HCT116 (cell line): ENCODE data around the gene RFTN1. TPM values are rescaled to one million over a fixed set of nuclear protein-coding genes. Genes with fewer than 3 reads are reported as not detected.

Experiments used
- ATAC-seq: fragments of 200-7000 bp; cut with Tn5 transposase; 2 replicates; pipeline ENCODE4 v1.9.1; 2020; ENCODE audit warnings: mild to moderate bottlenecking, moderate library complexity
- BruUV-seq: library from RNA; stranded (reverse); fragments of 400-500 nt; replicated peaks from 2 replicates; lab custom pipeline; 2021; lab: Mats Ljungman, UMichigan
- CTCF ChIA-PET: fragments of 300-600 bp; sonication (Branson Sonifier 250); formaldehyde crosslinking; loops from one replicate; lab custom pipeline; 2021; ENCODE audit warnings: antibody characterized with exemption; lab: Charles Lee
- POLR2A ChIA-PET: fragments of 300-600, 350-600 bp; sonication (Branson Sonifier 250); formaldehyde crosslinking; loops from one replicate; lab custom pipeline; 2021; ENCODE audit warnings: antibody characterized with exemption; lab: Charles Lee
- RAD21 ChIA-PET, 2 experiments: fragments of 300-600 bp; sonication (Branson Sonifier 250); formaldehyde crosslinking; loops; one replicate each; lab custom pipeline; 2023; ENCODE audit warnings: low total read pairs in 2 of 2; ENCODE audit not compliant: uncharacterized antibody in 2 of 2, unreplicated experiment in 2 of 2, low non-redundant PET in 1 of 2; lab: Charles Lee
- DNase-seq: peaks from one replicate; pipeline ENCODE4 v3.0.0-alpha.2; 2010; ENCODE audit warnings: low read depth, low spot score
- H2AFZ ChIP-seq: fragments of 200-600 bp; shearing (Covaris generic), sonication (generic); 2 replicates; pipeline ENCODE4 v1.6.1; 2017; ENCODE audit warnings: low read depth, mixed run types, mixed read lengths, antibody characterized with exemption, low read length; ENCODE audit not compliant: poor library complexity, severe bottlenecking
- H3K27ac ChIP-seq: 2 replicates; pipeline ENCODE4 v1.5.1; 2012; ENCODE audit warnings: low read depth, low read length
- H3K27me3 ChIP-seq: fragments of 200-600 bp; sonication (generic); 2 replicates; pipeline ENCODE4 v1.6.1; 2016; ENCODE audit warnings: mixed run types, low read length, mixed read lengths; ENCODE audit not compliant: insufficient read depth
- H3K36me3 ChIP-seq, 2 experiments: fragments of 200-500 bp in 1 of 2; fragments of 200-600 bp in 1 of 2; sonication (Bioruptor generic) in 1 of 2; sonication (generic) in 1 of 2; 2 replicates each; pipeline versions ENCODE4 v1.5.1 to v1.6.1; 2014 to 2016; ENCODE audit warnings: low read length in 2 of 2, inconsistent platforms in 1 of 2, mixed read lengths in 1 of 2, mixed run types in 1 of 2; ENCODE audit not compliant: insufficient read depth in 2 of 2, control insufficient read depth in 1 of 2
- H3K4me1 ChIP-seq, 2 experiments: fragments of 200-600 bp in 1 of 2; sonication (generic) in 1 of 2; 2 replicates each; pipeline versions ENCODE4 v1.5.1 to v1.6.1; 2012 to 2017; ENCODE audit warnings: low read length in 2 of 2, inconsistent platforms in 1 of 2, mild to moderate bottlenecking in 1 of 2, mixed read lengths in 1 of 2, mixed run types in 1 of 2, moderate library complexity in 1 of 2; ENCODE audit not compliant: insufficient read depth in 2 of 2, control insufficient read depth in 1 of 2
- H3K4me2 ChIP-seq: fragments of 200-600 bp; sonication (generic); 2 replicates; pipeline ENCODE4 v1.6.1; 2017; ENCODE audit warnings: mixed run types, low read length, mixed read lengths
- H3K4me3 ChIP-seq, 2 experiments: fragments of 200-600 bp in 1 of 2; sonication (generic) in 1 of 2; replicated peaks in 1 of 2; 2 replicates each; pipeline ENCODE4 v1.5.1; 2011 to 2016; ENCODE audit warnings: low read length in 2 of 2, control low read depth in 1 of 2, low read depth in 1 of 2, mild to moderate bottlenecking in 1 of 2, mixed read lengths in 1 of 2, mixed run types in 1 of 2
- H3K79me2 ChIP-seq: fragments of 200-600 bp; sonication (generic); 2 replicates; pipeline ENCODE4 v1.6.1; 2017; ENCODE audit warnings: mild to moderate bottlenecking, mixed run types, low read length, moderate library complexity, mixed read lengths; ENCODE audit not compliant: insufficient read depth
- H3K9ac ChIP-seq: fragments of 200-600 bp; sonication (generic); 2 replicates; pipeline ENCODE4 v1.6.1; 2016; ENCODE audit warnings: low read length, mixed read lengths
- H3K9me2 ChIP-seq: fragments of 200-600 bp; sonication (generic), shearing (Covaris generic); 2 replicates; pipeline ENCODE4 v1.6.1; 2017; ENCODE audit warnings: mixed run types, mild to moderate bottlenecking, moderate library complexity; ENCODE audit not compliant: insufficient read depth
- H3K9me3 ChIP-seq, 2 experiments: fragments of 200-500 bp in 1 of 2; fragments of 200-600 bp in 1 of 2; sonication (Bioruptor generic) in 1 of 2; sonication (generic) in 1 of 2; 2 replicates each; pipeline ENCODE4 v1.6.1; 2014 to 2017; ENCODE audit warnings: low read length in 2 of 2, mixed read lengths in 2 of 2, inconsistent platforms in 1 of 2, low read depth in 1 of 2, mild to moderate bottlenecking in 1 of 2, mixed run types in 1 of 2, moderate library complexity in 1 of 2; ENCODE audit not compliant: control insufficient read depth in 1 of 2, insufficient read depth in 1 of 2
- H4K20me1 ChIP-seq: fragments of 200-600 bp; sonication (generic), shearing (Covaris generic); 2 replicates; pipeline ENCODE4 v1.6.1; 2017; ENCODE audit warnings: mixed run types, mild to moderate bottlenecking, moderate library complexity; ENCODE audit not compliant: insufficient read depth
- CBX3 ChIP-seq: IDR thresholded peaks from 2 replicates; pipeline ENCODE4 v1.6.1; 2012; ENCODE audit warnings: low read depth
- CEBPB ChIP-seq: IDR thresholded peaks from 2 replicates; pipeline ENCODE4 v1.6.1; 2012; ENCODE audit warnings: low read depth
- ELF1 ChIP-seq: IDR thresholded peaks from 2 replicates; pipeline ENCODE4 v1.6.1; 2012; ENCODE audit warnings: low read depth, borderline replicate concordance
- POLR2A ChIP-seq: IDR thresholded peaks from 2 replicates; pipeline ENCODE4 v1.7.0; 2011; ENCODE audit warnings: borderline replicate concordance; ENCODE audit not compliant: insufficient read depth, insufficient read length; ENCODE audit errors: extremely low read depth
- SRF ChIP-seq: IDR thresholded peaks from 2 replicates; pipeline ENCODE4 v1.6.1; 2012; ENCODE audit warnings: low read depth
- intact Hi-C: fragments of 100-400 bp; cut with micrococcal nuclease; formaldehyde crosslinking; loops from 2 replicates; pipeline ENCODE4 v1.10.0; 2022
- total RNA-seq: library from RNA; stranded (reverse); gene quantifications from one replicate; pipeline ENCODE4 v1.2.1, GENCODE V29; 2021; ENCODE audit not compliant: unreplicated experiment
- TF ChIP-seq, protein P1 (sequence below): IDR thresholded peaks from 2 replicates; pipeline ENCODE4 v1.6.1; 2011; ENCODE audit warnings: mild to moderate bottlenecking, low read length, moderate library complexity; ENCODE audit not compliant: insufficient replicate concordance; ENCODE audit errors: extremely low read depth

The RFTN1 gene
- total RNA-seq, 1 experiment from 2014 or later, result 3.9 TPM

DNA sequence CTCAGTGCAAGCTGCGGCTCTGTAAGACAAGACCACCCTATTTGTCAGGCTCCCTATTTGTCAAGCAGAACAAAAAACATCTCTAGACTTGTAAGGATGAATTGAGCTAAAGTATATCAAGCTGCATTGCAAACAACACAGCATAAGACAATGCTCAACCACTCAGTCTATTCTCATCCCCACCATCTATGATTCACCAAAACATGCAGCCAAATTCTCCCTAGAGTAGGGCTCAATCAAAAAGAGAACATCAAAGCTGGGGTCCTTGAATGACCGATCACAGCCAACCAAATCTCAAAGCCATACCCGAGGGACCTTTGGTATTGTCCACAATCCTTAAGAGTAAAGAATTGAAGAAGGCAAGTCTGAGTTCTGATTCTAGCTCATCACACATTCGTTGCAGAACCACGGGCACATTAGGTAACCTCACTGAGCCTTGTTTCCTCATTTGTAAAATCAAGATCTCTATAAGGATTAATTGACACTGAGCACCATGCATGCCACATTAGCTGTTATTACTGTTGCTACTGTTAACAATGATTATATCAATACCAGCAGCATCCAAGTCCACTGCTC lies 31.2 kb downstream of the RFTN1 start:
- BruUV-seq, result no TSS peak
- intact Hi-C loops, result no loop called here
- no peaks in the 10 kb centered on the region for H4K20me1 ChIP-seq
- ATAC-seq (no peak), DNase-seq (no peak)
- H3K27ac ChIP-seq, result no peak overlapping the region
- H3K4me3 ChIP-seq, result no peak overlapping the region
- no peak overlapping the region for H3K9ac ChIP-seq
- no peak overlapping the region for H3K4me2 ChIP-seq
- H3K9me3 ChIP-seq, result no peaks in the 10 kb centered on the region
- no peaks in the 10 kb centered on the region for H3K4me1 ChIP-seq
- no peaks in the 10 kb centered on the region for H3K9me2 ChIP-seq
- no peaks in the 10 kb centered on the region for H3K27me3 ChIP-seq
- H3K79me2 ChIP-seq, result no peaks in the 10 kb centered on the region
- TF ChIP-seq POLR2A (no peak), CBX3 (no peak)
- no peak overlapping the region for H2AFZ ChIP-seq
- CTCF ChIA-PET, result no interaction called here
- POLR2A ChIA-PET, result no interaction called here
- H3K36me3 ChIP-seq, result no peaks in the 10 kb centered on the region
- RAD21 ChIA-PET, result no interaction called here

DNA sequence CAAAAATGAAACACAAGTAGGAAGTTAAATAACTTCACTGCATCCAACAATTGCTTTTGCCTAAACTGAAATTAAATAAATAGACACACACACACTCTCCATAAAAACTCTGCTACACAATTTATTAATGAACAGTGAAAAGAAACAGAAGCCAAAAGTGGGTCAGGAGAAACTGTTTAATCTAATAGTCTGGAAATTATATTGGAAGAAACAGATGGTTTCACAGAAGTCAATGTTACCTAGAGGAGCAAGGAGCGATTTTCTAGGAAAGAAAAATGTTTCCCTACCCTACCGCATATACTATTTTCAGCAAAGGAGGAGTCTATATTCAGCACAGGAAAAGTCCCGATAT lies 32.0 kb downstream of the RFTN1 start:
- Histone ChIP-seq H3K79me2 (no peaks in the 10 kb centered on the region), H3K4me3 (no peak overlapping the region), H3K36me3 (no peaks in the 10 kb centered on the region), H3K4me2 (no peak overlapping the region), H2AFZ (no peak overlapping the region), H3K27me3 (no peaks in the 10 kb centered on the region), H3K4me1 (no peaks in the 10 kb centered on the region), H3K27ac (no peak overlapping the region), H4K20me1 (no peaks in the 10 kb centered on the region), H3K9ac (no peak overlapping the region), H3K9me3 (no peaks in the 10 kb centered on the region), H3K9me2 (no peaks in the 10 kb centered on the region)
- TF ChIP-seq, protein P1, sequence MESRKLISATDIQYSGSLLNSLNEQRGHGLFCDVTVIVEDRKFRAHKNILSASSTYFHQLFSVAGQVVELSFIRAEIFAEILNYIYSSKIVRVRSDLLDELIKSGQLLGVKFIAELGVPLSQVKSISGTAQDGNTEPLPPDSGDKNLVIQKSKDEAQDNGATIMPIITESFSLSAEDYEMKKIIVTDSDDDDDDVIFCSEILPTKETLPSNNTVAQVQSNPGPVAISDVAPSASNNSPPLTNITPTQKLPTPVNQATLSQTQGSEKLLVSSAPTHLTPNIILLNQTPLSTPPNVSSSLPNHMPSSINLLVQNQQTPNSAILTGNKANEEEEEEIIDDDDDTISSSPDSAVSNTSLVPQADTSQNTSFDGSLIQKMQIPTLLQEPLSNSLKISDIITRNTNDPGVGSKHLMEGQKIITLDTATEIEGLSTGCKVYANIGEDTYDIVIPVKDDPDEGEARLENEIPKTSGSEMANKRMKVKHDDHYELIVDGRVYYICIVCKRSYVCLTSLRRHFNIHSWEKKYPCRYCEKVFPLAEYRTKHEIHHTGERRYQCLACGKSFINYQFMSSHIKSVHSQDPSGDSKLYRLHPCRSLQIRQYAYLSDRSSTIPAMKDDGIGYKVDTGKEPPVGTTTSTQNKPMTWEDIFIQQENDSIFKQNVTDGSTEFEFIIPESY, result no peak
- TF ChIP-seq CEBPB, result no peak
- no peak for TF ChIP-seq SRF
- TF ChIP-seq ELF1, result no peak
- no peak for TF ChIP-seq CBX3
- ChIA-PET POLR2A (no interaction called here), RAD21 (no interaction called here), CTCF (no interaction called here)
- intact Hi-C loops, result no loop called here
- no TSS peak for BruUV-seq
- DNase-seq, result no peak
- no peak for ATAC-seq
